HG03571 (cell line): Measurements from ENCODE around the gene ELOF1.
"Not testable (repeated sequence)": the region's sequence is repeated elsewhere in the genome, so short reads cannot be mapped to it uniquely, and the experiment has no call there.

Source experiments
- ATAC-seq: cut with Tn5 transposase; IDR thresholded peaks from one replicate; pipeline ENCODE4 v1.9.1; 2021; ENCODE audit not compliant: unreplicated experiment

Gene ELOF1

DNA sequence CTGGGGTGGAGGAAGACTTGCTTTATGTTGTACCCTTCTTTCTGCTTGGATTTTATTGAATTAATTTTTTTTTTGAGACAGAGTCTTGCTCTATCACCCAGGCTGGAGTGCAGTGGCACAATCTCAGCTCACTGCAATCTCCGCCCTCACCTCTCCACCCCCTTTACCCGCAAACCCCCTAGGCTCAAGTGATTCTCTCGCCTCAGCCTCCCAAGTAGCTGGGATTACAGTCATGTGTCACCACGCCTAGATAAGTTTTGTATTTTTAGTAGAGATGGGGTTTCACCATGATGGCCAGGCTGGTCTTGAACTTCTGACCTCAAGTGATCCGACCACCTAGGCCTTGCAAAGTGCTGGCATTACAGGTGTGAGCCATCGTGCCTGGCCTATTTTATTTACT is 14.3 kb upstream of the ELOF1 start:
- ATAC-seq: not testable (repeated sequence)

DNA sequence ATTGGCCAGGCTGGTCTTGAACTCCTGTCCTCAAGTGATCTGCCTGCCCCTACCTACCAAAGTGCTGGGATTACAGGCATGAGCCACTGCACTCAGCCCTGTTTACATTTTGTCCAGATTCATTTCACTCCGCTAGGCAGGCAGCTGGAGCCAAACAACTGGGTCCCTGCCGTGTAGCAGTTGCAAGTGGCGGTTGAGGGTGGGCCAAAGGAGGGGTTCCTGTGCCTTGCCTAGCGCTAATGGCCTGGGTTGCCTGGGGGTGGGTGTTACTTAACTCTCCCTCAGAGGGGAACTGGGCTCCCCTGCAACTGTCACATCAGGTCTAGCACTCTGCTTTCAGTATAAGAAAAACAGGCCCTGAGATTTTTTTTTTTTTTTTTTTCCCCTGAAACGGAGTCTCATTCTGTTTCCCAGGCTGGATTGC is 11.0 kb upstream of the ELOF1 start:
- no peak for ATAC-seq

GRCh38 chr19:11566164-11566563 is 7.1 kb upstream of the ELOF1 start:
- ATAC-seq: no peak

- not testable (repeated sequence) for ATAC-seq
Measured at GRCh38 chr19:11565649-11565980, 6.6 kb upstream of the ELOF1 start.

GRCh38 chr19:11564082-11564807 is 5.2 kb upstream of the ELOF1 start:
- not testable (repeated sequence) for ATAC-seq

GRCh38 chr19:11563532-11563931 is 4.5 kb upstream of the ELOF1 start:
- no peak for ATAC-seq

DNA sequence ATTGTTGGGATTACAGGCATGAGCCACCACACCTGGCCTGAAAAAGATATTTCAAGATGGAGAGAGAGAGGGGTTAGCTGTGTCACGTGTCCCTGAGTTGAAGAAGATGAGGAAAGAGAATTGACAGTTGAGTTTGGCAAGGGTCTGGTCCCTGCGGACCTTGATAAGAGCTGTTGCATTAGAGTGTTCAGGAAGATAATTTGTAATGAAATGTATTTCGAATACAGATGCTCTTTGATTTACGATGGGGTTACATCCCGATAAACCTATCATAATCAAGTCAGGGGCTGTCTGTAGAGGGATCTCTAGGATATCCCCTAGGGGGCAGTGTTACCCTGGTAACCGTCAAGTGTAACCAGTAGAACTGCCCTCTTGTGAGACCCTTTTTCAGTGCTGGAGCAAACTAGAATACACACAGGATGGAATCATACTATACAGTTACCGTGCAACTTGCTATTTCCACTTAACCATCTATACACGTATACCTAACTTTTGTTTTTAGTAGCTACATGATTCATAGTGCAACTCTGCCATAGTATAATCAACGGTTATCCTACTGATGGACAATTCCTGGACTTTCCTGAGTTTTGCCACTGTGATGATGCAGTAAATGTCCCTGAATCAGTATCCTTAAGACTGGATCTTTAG is 1.5 kb upstream of the ELOF1 start:
- ATAC-seq: peak; percentile 46

DNA sequence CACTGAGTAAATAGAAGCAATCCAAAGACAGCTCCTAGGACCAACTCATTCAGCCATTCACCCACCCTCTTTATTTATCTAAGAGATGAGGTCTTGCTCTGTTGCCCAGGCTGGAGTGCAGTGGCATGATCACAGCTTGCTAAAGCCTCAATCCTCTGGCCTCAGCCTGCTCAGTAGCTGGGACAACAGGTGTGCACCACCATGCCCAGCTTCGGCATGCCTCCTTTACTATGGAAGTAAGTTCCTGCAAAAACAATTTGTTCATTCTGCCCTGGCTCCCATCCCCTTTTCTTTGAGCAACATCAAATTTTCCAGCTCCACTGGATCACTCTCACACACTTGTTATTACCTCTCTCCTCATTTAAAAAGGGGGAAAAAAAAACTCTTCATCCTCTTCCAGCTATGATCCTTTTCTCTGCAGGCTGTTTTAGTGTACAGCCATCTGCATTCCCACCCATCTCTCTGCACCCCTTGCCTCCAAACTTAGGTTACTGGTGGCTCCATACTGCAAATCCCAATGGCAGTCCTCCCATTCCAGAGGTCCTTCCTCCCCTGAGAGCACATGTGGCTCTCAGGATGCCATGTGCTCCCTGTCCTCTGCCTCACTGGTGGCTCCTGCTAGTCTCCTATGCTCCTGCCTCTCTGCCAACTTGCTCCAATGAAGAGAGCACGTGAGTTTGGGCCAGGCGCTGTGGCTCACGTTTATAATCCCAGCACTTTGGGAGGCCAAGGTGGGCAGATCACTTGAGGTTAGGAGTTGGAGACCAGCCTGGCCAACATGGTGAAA is 2.2 kb downstream of the ELOF1 start:
- no peak for ATAC-seq

DNA sequence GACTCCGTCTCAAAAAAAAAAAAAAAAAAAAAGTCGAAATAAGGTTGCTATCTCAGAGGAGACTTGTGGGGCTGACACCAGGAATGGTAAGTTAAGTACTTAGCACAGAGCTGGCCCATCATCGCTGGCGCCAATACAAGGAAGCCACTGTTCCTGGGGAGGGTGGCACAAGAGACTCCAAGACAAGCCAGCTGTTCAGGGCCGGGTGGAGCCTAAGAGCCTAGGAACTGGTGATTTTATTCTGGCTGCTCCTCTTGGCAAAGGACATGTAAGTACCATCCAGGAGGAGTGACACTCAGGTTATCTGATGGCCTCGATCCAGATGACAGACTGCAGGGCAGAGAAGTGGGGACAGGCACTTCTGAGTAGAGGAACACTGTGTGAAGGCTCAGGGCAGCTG is 3.8 kb downstream of the ELOF1 start:
- no peak for ATAC-seq

GRCh38 chr19:11554160-11554559 is 4.9 kb downstream of the ELOF1 start:
- ATAC-seq: no peak

- no peak for ATAC-seq
Measured at GRCh38 chr19:11552666-11553372, 6.2 kb downstream of the ELOF1 start.

DNA sequence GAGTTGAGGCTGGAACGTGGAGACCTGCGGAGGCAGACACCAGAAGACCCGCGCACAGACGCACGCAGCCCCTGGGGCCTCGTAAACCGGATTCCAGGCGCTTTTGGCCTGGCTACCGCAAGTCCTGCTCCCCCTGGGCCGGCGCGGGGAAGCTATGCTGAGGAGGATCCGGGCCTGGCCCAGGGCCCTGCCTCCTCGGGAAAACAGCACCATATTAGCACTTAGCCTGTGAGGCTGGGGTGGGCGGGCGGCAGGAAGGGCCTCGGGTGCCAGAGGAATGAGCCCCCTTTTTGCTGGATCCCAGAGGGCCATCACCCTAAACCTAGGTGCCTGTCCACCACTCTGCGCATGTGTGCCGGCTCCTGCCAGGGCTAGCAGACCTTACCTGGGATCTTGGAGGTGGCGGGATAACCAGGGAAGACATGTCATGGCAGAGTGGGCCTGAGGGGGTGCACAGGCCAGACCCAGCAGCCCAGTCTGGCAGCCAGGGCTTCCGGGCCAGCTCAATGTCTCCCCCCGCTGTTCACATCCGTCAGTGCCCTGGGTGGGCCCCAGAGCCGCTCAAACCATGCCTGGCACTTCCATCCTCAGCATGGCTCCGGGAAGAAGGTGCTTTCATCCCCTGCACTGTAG is 7.3 kb downstream of the ELOF1 start:
- ATAC-seq: no peak

DNA sequence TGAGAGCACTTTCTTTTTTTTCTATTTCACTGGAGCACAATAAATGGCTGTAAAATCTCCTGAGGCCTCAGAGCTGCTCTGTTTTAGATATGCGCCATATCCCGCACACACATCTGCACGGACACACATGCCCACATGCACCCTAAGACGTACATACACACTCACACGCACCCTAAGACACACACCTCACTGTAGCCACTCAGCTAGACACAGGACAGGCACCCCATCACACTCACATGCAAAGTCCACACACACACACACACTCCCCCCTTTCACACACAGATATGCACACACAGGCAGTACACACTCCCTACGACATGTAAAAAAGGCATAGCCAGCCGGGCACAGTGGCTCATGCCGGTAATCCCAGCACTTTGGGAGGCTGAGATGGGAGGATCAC is 8.8 kb downstream of the ELOF1 start:
- no peak for ATAC-seq

- no peak for ATAC-seq
Measured at GRCh38 chr19:11549386-11549953, 9.6 kb downstream of the ELOF1 start.

- ATAC-seq: no peak
Measured at GRCh38 chr19:11547929-11548700, 10.9 kb downstream of the ELOF1 start.

DNA sequence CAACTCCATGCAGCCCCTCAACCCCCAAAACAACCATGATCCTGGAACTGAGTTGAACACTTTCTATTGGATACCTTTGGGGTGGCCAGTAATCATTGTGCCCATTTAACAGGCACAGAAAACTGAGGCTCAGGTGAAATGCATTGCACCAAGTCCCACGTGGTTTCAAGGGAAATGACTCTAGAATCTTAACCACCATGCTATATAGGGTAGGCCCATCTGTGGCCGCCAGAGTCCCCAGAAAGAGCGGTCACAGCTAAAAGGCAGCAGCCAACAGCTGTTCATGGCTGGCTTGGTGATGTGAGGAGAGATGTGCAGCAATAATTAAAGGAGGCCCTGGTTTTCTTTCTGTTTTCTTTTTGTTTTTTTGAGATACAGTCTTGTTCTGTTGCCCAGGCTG is 17.8 kb downstream of the ELOF1 start:
- no peak for ATAC-seq

DNA sequence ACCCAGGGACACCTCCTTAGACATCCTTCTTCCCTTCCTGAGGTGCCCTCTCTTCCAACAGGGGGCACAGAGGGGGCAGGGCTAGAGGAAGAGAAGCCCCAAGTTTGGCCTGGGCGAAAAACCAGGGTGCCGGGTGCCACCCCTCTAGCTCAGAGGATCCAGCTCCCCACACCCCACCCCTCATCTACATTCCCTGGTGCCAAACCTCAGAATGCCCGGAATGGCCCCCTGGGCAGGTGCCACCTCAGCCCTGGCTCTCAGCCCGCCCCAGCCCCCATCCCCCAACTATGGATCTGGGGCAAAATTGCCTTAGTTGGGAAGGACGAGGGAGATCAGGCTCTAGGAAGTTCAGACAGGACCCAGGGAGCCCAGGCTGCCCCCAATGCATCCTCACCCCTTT is 18.4 kb downstream of the ELOF1 start:
- no peak for ATAC-seq

- no peak for ATAC-seq
Measured at GRCh38 chr19:11539495-11540365, 19.3 kb downstream of the ELOF1 start.
